CD8-positive, alpha-beta memory T cell (primary cell): ENCODE measurements around the gene TBC1D4. TPM values are rescaled to one million over a fixed set of nuclear protein-coding genes. Genes with fewer than 3 reads are reported as not detected.
A peak's percentile ranks its signal among the peaks of the same experiment; 100 is the strongest.
"Not testable (repeated sequence)": the region's sequence is repeated elsewhere in the genome, so short reads cannot be mapped to it uniquely, and the experiment has no call there.

Experiments used
- CTCF ChIA-PET: fragments of 350-600 bp; sonication (Branson Sonifier 250); formaldehyde crosslinking; loops from one replicate; lab custom pipeline; 2021; ENCODE audit warnings: antibody characterized with exemption; lab: Charles Lee
- POLR2A ChIA-PET: fragments of 350-600 bp; sonication (Branson Sonifier 250); formaldehyde crosslinking; loops from one replicate; lab custom pipeline; 2021; ENCODE audit warnings: antibody characterized with exemption; lab: Charles Lee
- DNase-seq, 5 donors: peaks; one replicate each; pipeline versions ENCODE4 v3.0.0 to v3.0.0-alpha.2; 2020 to 2022; ENCODE audit warnings: mixed read lengths in 1 of 5
- H3K27ac ChIP-seq: one replicate; pipeline ENCODE4 v1.7.0; 2013; ENCODE audit warnings: low read depth, mild to moderate bottlenecking, low read length, moderate library complexity
- H3K27me3 ChIP-seq: 2 replicates; pipeline ENCODE4 v1.7.0; 2013; ENCODE audit warnings: low read length, mild to moderate bottlenecking; ENCODE audit not compliant: insufficient read depth, poor library complexity, severe bottlenecking
- H3K36me3 ChIP-seq: 2 replicates; pipeline ENCODE4 v1.7.0; 2013; ENCODE audit warnings: mild to moderate bottlenecking, low read length, moderate library complexity; ENCODE audit not compliant: insufficient read depth
- H3K4me1 ChIP-seq: 2 replicates; pipeline ENCODE4 v1.7.0; 2013; ENCODE audit warnings: mild to moderate bottlenecking, low read length, moderate library complexity; ENCODE audit not compliant: insufficient read depth
- H3K4me3 ChIP-seq: 2 replicates; pipeline ENCODE4 v1.7.0; 2013; ENCODE audit warnings: mild to moderate bottlenecking, low read length
- H3K9me3 ChIP-seq: 2 replicates; pipeline ENCODE4 v1.7.0; 2013; ENCODE audit warnings: mild to moderate bottlenecking, low read length
- H3K27ac Mint-ChIP-seq, 8 donors: one replicate each; pipeline ENCODE4 v1.8.0; 2020 to 2021; ENCODE audit warnings: mixed read lengths in 8 of 8, mild to moderate bottlenecking in 6 of 8, inconsistent platforms in 3 of 8, moderate library complexity in 3 of 8
- H3K27me3 Mint-ChIP-seq, 2 donors: one replicate each; pipeline ENCODE4 v1.8.0; 2020 to 2021; ENCODE audit warnings: mixed read lengths in 2 of 2, mild to moderate bottlenecking in 1 of 2, moderate library complexity in 1 of 2
- H3K36me3 Mint-ChIP-seq, 3 donors: one replicate each; pipeline ENCODE4 v1.8.0; 2020 to 2021; ENCODE audit warnings: mixed read lengths in 3 of 3, inconsistent platforms in 1 of 3, mild to moderate bottlenecking in 1 of 3
- H3K4me1 Mint-ChIP-seq, 3 donors: one replicate each; pipeline ENCODE4 v1.8.0; 2020 to 2021; ENCODE audit warnings: mixed read lengths in 3 of 3, inconsistent platforms in 1 of 3, mild to moderate bottlenecking in 1 of 3
- H3K4me3 Mint-ChIP-seq, 7 donors: one replicate each; pipeline ENCODE4 v1.8.0; 2020 to 2021; ENCODE audit warnings: mixed read lengths in 7 of 7, mild to moderate bottlenecking in 6 of 7, moderate library complexity in 4 of 7, inconsistent platforms in 2 of 7
- H3K9me3 Mint-ChIP-seq, 5 donors: one replicate each; pipeline ENCODE4 v1.8.0; 2020 to 2022; ENCODE audit warnings: mixed read lengths in 5 of 5, mild to moderate bottlenecking in 3 of 5, moderate library complexity in 2 of 5, inconsistent platforms in 1 of 5
- polyA plus RNA-seq: library from polyadenylated mRNA; unstranded; fragments of 300-500 nt; fragmentation: Illumina TruSeq; gene quantifications from one replicate; pipeline ENCODE4 v1.2.3, GENCODE V29; 2021
- total RNA-seq, 2 experiments: library from RNA; stranded (reverse); gene quantifications; one replicate each; pipeline ENCODE4 v1.2.3, GENCODE V29; 2021

TBC1D4 gene
- total and polyA plus RNA-seq, 3 experiments from 2014 or later: 10.7 to 50.8 (median 45.7) TPM

DNA sequence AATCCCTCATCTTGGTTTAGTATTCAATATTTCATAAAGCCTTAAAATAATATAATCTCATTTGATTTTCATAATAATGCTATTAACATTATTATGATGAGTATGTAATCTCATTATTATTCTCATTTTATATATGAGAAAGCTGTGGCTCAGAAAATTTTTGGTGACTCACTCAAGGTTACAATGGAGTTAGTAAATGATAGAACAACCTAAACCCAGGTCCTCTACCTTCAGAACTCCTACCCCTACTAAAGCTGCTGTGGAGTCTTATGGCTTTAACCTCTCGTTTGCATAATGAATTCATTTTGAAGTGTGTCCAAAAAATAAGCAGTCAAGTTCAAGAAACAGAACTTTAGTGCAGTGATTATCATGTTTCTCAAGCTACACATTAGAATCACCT is 226.3 kb downstream of the TBC1D4 start:
- Mint-ChIP-seq H3K4me1 (no peaks in the 10 kb centered on the region), H3K27ac (no peak overlapping the region), H3K36me3 (no peaks in the 10 kb centered on the region), H3K4me3 (no peak overlapping the region), H3K27me3 (peaks cover 0 to 30% of the 10 kb centered on the region in 2 donors), H3K9me3 (no peaks in the 10 kb centered on the region)
- Histone ChIP-seq H3K36me3 (no peaks in the 10 kb centered on the region), H3K27ac (no peak overlapping the region), H3K4me1 (no peaks in the 10 kb centered on the region), H3K9me3 (no peaks in the 10 kb centered on the region), H3K4me3 (no peak overlapping the region), H3K27me3 (no peaks in the 10 kb centered on the region)
- ChIA-PET POLR2A (no interaction called here), CTCF (no interaction called here)
- no peak for DNase-seq

- Histone ChIP-seq H3K36me3 (no peaks in the 10 kb centered on the region), H3K27me3 (no peaks in the 10 kb centered on the region), H3K9me3 (no peaks in the 10 kb centered on the region), H3K27ac (no peak overlapping the region), H3K4me3 (no peak overlapping the region), H3K4me1 (no peaks in the 10 kb centered on the region)
- no peaks in the 10 kb centered on the region for H3K4me1 Mint-ChIP-seq
- DNase-seq: no peak
- peaks cover 0 to 35% of the 10 kb centered on the region in 2 donors for H3K27me3 Mint-ChIP-seq
- no peak overlapping the region for H3K27ac Mint-ChIP-seq
- CTCF ChIA-PET: no interaction called here
- peak overlapping the region in 1 of 7 donors; percentile 15 for H3K4me3 Mint-ChIP-seq
- H3K9me3 Mint-ChIP-seq: no peaks in the 10 kb centered on the region
- POLR2A ChIA-PET: no interaction called here
- no peaks in the 10 kb centered on the region for H3K36me3 Mint-ChIP-seq
Observed at GRCh38 chr13:75255147-75255546, 226.8 kb downstream of the TBC1D4 start.

DNA sequence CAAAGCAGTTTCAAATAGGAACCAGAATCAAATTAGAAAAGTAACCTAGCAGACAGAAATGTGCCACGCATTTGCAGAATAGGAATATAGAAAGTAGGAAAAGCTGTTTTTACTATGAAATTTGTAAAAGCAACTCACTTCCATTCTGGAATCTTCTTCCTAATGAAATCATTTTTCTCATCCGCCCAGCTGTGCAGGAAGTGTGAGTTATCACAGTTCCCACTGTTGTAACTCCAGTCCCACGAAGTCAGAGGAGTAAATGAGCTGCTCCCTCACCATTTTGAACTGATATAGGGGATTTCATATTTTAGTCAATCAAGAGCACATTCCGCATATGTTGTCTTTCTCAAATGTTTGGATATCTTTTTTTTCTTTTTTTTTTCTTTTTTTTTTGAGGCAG is 230.8 kb downstream of the TBC1D4 start:
- Mint-ChIP-seq H3K36me3 (no peaks in the 10 kb centered on the region), H3K4me1 (no peaks in the 10 kb centered on the region), H3K27me3 (peaks cover 11 to 46% of the 10 kb centered on the region in 2 donors), H3K4me3 (no peak overlapping the region), H3K9me3 (no peaks in the 10 kb centered on the region), H3K27ac (no peak overlapping the region)
- ChIA-PET CTCF (no interaction called here), POLR2A (no interaction called here)
- DNase-seq: no peak
- no peaks in the 10 kb centered on the region for H3K4me1 ChIP-seq
- H3K36me3 ChIP-seq: no peaks in the 10 kb centered on the region
- H3K4me3 ChIP-seq: no peak overlapping the region
- no peaks in the 10 kb centered on the region for H3K27me3 ChIP-seq
- no peaks in the 10 kb centered on the region for H3K9me3 ChIP-seq
- no peak overlapping the region for H3K27ac ChIP-seq

- no peaks in the 10 kb centered on the region for H3K4me1 Mint-ChIP-seq
- no peak for DNase-seq
- no peaks in the 10 kb centered on the region for H3K4me1 ChIP-seq
- ChIA-PET POLR2A (no interaction called here), CTCF (no interaction called here)
- H3K27me3 ChIP-seq: no peaks in the 10 kb centered on the region
- H3K9me3 Mint-ChIP-seq: peaks cover 0 to 3% (median 2%) of the 10 kb centered on the region in 5 donors
- H3K4me3 Mint-ChIP-seq: no peak overlapping the region
- H3K27me3 Mint-ChIP-seq: peaks cover 12 to 46% of the 10 kb centered on the region in 2 donors
- no peaks in the 10 kb centered on the region for H3K36me3 Mint-ChIP-seq
- H3K9me3 ChIP-seq: no peaks in the 10 kb centered on the region
- H3K27ac Mint-ChIP-seq: no peak overlapping the region
- H3K27ac ChIP-seq: no peak overlapping the region
- H3K4me3 ChIP-seq: no peak overlapping the region
- no peaks in the 10 kb centered on the region for H3K36me3 ChIP-seq
Observed at GRCh38 chr13:75250526-75251178, 231.3 kb downstream of the TBC1D4 start.

DNA sequence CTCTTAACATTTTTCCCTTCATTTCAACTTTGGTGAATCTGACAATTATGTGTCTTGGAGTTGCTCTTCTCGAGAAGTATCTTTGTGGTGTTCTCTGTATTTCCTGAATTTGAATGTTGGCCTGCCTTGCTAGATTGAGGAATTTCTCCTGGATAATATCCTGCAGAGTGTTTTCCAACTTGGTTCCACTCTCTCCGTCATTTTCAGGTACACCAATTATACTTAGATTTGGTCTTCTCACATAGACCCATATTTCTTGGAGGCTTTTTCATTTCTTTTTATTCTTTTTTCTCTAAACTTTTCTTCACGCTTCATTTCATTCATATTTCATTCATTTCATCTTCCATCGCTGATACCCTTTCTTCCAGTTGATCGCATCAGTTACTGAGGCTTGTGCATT is 236.4 kb downstream of the TBC1D4 start:
- CTCF ChIA-PET, H3K36me3 Mint-ChIP-seq, H3K4me1 ChIP-seq, H3K36me3 ChIP-seq, H3K4me3 Mint-ChIP-seq, H3K9me3 Mint-ChIP-seq, DNase-seq, H3K4me1 Mint-ChIP-seq, H3K4me3 ChIP-seq, H3K27ac ChIP-seq, H3K9me3 ChIP-seq, POLR2A ChIA-PET, H3K27me3 ChIP-seq: not testable (repeated sequence)
- Mint-ChIP-seq H3K27ac (peak overlapping the region in 1 of 8 donors; percentile 47), H3K27me3 (peaks cover 15% of the 10 kb centered on the region in 2 donors)

- H3K27ac Mint-ChIP-seq, H3K27me3 Mint-ChIP-seq, H3K4me1 Mint-ChIP-seq, DNase-seq, H3K4me3 ChIP-seq, H3K4me3 Mint-ChIP-seq, H3K27me3 ChIP-seq, H3K4me1 ChIP-seq, POLR2A ChIA-PET, H3K27ac ChIP-seq, H3K36me3 Mint-ChIP-seq, H3K9me3 ChIP-seq, CTCF ChIA-PET, H3K36me3 ChIP-seq: not testable (repeated sequence)
- peaks cover 0 to 15% (median 10%) of the 10 kb centered on the region in 5 donors for H3K9me3 Mint-ChIP-seq
Observed at GRCh38 chr13:75240240-75240639, 241.7 kb downstream of the TBC1D4 start.

DNA sequence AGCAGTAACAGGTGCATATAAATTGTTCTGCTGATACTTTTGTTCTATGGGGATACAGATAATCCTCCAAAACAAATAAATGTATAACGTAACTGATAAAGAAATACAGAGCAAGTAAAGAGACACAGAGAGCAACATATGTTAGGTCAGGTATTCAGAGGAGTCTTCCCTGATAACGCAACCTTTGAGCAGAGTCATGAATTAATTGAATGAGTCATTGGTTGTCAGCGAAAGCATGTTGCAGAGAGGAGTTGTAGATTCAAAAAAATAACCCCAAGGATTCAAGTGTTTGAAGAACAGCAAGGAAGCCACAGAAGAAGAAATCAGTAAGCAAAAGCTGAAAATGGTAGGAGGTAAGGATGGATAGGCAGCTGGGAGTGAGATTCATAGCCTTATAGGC is 245.2 kb downstream of the TBC1D4 start:
- H3K9me3 Mint-ChIP-seq: peaks cover 0 to 13% (median 10%) of the 10 kb centered on the region in 5 donors
- no peaks in the 10 kb centered on the region for H3K27me3 ChIP-seq
- ChIA-PET CTCF (no interaction called here), POLR2A (no interaction called here)
- peaks cover 0 to 3% (median 1%) of the 10 kb centered on the region in 3 donors for H3K36me3 Mint-ChIP-seq
- no peak overlapping the region for H3K4me3 Mint-ChIP-seq
- H3K4me1 Mint-ChIP-seq: no peaks in the 10 kb centered on the region
- H3K9me3 ChIP-seq: no peaks in the 10 kb centered on the region
- no peak overlapping the region for H3K27ac Mint-ChIP-seq
- H3K27me3 Mint-ChIP-seq: peaks cover 4% of the 10 kb centered on the region in 2 donors
- H3K4me3 ChIP-seq: no peak overlapping the region
- no peak for DNase-seq
- H3K36me3 ChIP-seq: no peaks in the 10 kb centered on the region
- no peak overlapping the region for H3K27ac ChIP-seq
- H3K4me1 ChIP-seq: no peaks in the 10 kb centered on the region
